ENCODE data around the gene HAS3. TPM values are rescaled to one million over a fixed set of nuclear protein-coding genes. Genes with fewer than 3 reads are reported as not detected.
"Not testable (repeated sequence)": the region's sequence is repeated elsewhere in the genome, so short reads cannot be mapped to it uniquely, and the experiment has no call there.

Gene HAS3
- polyA plus RNA-seq, 1 experiment = 0.62 TPM

GRCh38 chr16:69132424-69133252, 27.2 kb downstream of the HAS3 start, which contains the start of the genes CHTF8 and UTP4:
Gene CHTF8, minus strand, starts transcription at chr16:69132588. Its CDS starts 11,130 bp downstream, at chr16:69121458.
Gene UTP4, plus strand, starts transcription at chr16:69132649. Its CDS starts 811 bp downstream, at chr16:69133460.
- H3K9me3 ChIP-seq (ENCODE audit: control insufficient read depth, insufficient read depth, low read length) = no peaks in the 10 kb centered on the region; the same call in 1 of the 2 replicates
- H3K27ac ChIP-seq (ENCODE audit: low read depth, low read length) = peak within 1 kb of the TSS; percentile 78
- ChIA-PET CTCF (interaction anchor here (0.6 to 2.0 kb wide), 4 partner anchors 209 to 287 kb away, joined by 4 to 11 read pairs (median 4); no protein-coding TSS in a partner anchor), POLR2A (interaction anchor here (0.6 to 0.9 kb wide), 4 partner anchors 33 to 123 kb away, joined by 3 to 12 read pairs (median 3); no protein-coding TSS in a partner anchor)
- DNase-seq (ENCODE audit: low read depth, low spot score) = peak; percentile 16
- H3K27me3 ChIP-seq (ENCODE audit: control insufficient read depth, insufficient read depth, low read length) = no peaks in the 10 kb centered on the region
- no peak for TF ChIP-seq CTCF (IDR thresholded peaks at IDR 0.05; ENCODE audit: low read depth, low read length)
- peak within 1 kb of the TSS; percentile 91 for H3K4me3 ChIP-seq (ENCODE audit: low read depth, low read length)

- H3K27ac ChIP-seq (ENCODE audit: low read depth, low read length) = no peak overlapping the region
- no peaks in the 10 kb centered on the region for H3K27me3 ChIP-seq (ENCODE audit: control insufficient read depth, insufficient read depth, low read length)
- DNase-seq (ENCODE audit: low read depth, low spot score) = no peak
- no peak for TF ChIP-seq CTCF (IDR thresholded peaks at IDR 0.05; ENCODE audit: low read depth, low read length)
- no peaks in the 10 kb centered on the region; the same call in 1 of the 2 replicates for H3K9me3 ChIP-seq (ENCODE audit: control insufficient read depth, insufficient read depth, low read length)
- ChIA-PET CTCF (interaction anchor here (0.6 to 2.0 kb wide), 4 partner anchors 210 to 288 kb away, joined by 4 to 11 read pairs (median 4); no protein-coding TSS in a partner anchor), POLR2A (interaction anchor here (0.6 to 0.9 kb wide), 4 partner anchors 34 to 122 kb away, joined by 3 to 12 read pairs (median 3); no protein-coding TSS in a partner anchor)
- H3K4me3 ChIP-seq (ENCODE audit: low read depth, low read length) = peak overlapping the region; percentile 91
Observed at GRCh38 chr16:69133373-69133954, 28.0 kb downstream of the HAS3 start.

- no peak for DNase-seq (ENCODE audit: low read depth, low spot score)
- POLR2A ChIA-PET = no interaction called here
- Histone ChIP-seq H3K4me3 (ENCODE audit: low read depth, low read length) (no peak overlapping the region), H3K27ac (ENCODE audit: low read depth, low read length) (no peak overlapping the region), H3K27me3 (ENCODE audit: control insufficient read depth, insufficient read depth, low read length) (no peaks in the 10 kb centered on the region), H3K9me3 (ENCODE audit: control insufficient read depth, insufficient read depth, low read length) (no peaks in the 10 kb centered on the region)
- CTCF ChIA-PET = no interaction called here
- no peak for TF ChIP-seq CTCF (IDR thresholded peaks at IDR 0.05; ENCODE audit: low read depth, low read length)
Observed at GRCh38 chr16:69138608-69139007, 33.2 kb downstream of the HAS3 start.

- DNase-seq (ENCODE audit: low read depth, low spot score); POLR2A ChIA-PET; H3K9me3 ChIP-seq (ENCODE audit: control insufficient read depth, insufficient read depth, low read length); H3K27ac ChIP-seq (ENCODE audit: low read depth, low read length); H3K4me3 ChIP-seq (ENCODE audit: low read depth, low read length); H3K27me3 ChIP-seq (ENCODE audit: control insufficient read depth, insufficient read depth, low read length): not testable (repeated sequence)
- CTCF ChIA-PET = interaction anchor here (2.2 kb wide), 1 partner anchor 10 kb away, joined by 12 read pairs; no protein-coding TSS in a partner anchor
Observed at GRCh38 chr16:69139464-69139863, 34.0 kb downstream of the HAS3 start.

- H3K27ac ChIP-seq (ENCODE audit: low read depth, low read length) = no peak overlapping the region
- no peak overlapping the region for H3K4me3 ChIP-seq (ENCODE audit: low read depth, low read length)
- no peaks in the 10 kb centered on the region for H3K27me3 ChIP-seq (ENCODE audit: control insufficient read depth, insufficient read depth, low read length)
- ChIA-PET CTCF (interaction anchor here (0.6 to 2.2 kb wide), 2 partner anchors 9 to 47 kb away, joined by 3 to 12 read pairs; no protein-coding TSS in a partner anchor), POLR2A (no interaction called here)
- DNase-seq (ENCODE audit: low read depth, low spot score) = no peak
- TF ChIP-seq CTCF (IDR thresholded peaks at IDR 0.05; ENCODE audit: low read depth, low read length) = no peak
- H3K9me3 ChIP-seq (ENCODE audit: control insufficient read depth, insufficient read depth, low read length) = no peaks in the 10 kb centered on the region
Observed at GRCh38 chr16:69141014-69141413, 35.6 kb downstream of the HAS3 start.

Measured in AG04450 (cell line).